IPS DF 6.9 (cell line): ENCODE measurements around the gene TMEM272.

Experiments used
- DNase-seq: peaks from one replicate; pipeline ENCODE4 v3.0.0-alpha.2; 2013; ENCODE audit warnings: low read depth, low spot score
- H3K27ac ChIP-seq: one replicate; pipeline ENCODE4 v1.5.1; 2013; ENCODE audit warnings: low read length, control low read depth
- H3K27me3 ChIP-seq: 2 replicates; pipeline ENCODE4 v1.6.1; 2013; ENCODE audit warnings: mild to moderate bottlenecking, low read length; ENCODE audit not compliant: control insufficient read depth, insufficient read depth
- H3K36me3 ChIP-seq: 2 replicates; pipeline ENCODE4 v1.6.1; 2013; ENCODE audit warnings: low read length; ENCODE audit not compliant: control insufficient read depth, insufficient read depth
- H3K4me1 ChIP-seq: 2 replicates; pipeline ENCODE4 v1.6.1; 2013; ENCODE audit warnings: low read length; ENCODE audit not compliant: control insufficient read depth, insufficient read depth
- H3K4me3 ChIP-seq: 2 replicates; pipeline ENCODE4 v1.5.1; 2013; ENCODE audit warnings: mild to moderate bottlenecking, low read length
- H3K9me3 ChIP-seq: 2 replicates; pipeline ENCODE4 v1.6.1; 2013; ENCODE audit warnings: low read length, inconsistent platforms; ENCODE audit not compliant: control insufficient read depth, insufficient read depth
- WGBS: extraction: QIAGEN DNeasy Blood & Tissue Kit; methylation state at CpG from one replicate; pipeline ENCODE4 v1.1.7; 2013; ENCODE audit warnings: mixed read lengths, missing lambda C conversion rate; ENCODE audit not compliant: insufficient read length, insufficient coverage; 5-methylcytosine and 5-hydroxymethylcytosine counted together

Gene TMEM272

DNA sequence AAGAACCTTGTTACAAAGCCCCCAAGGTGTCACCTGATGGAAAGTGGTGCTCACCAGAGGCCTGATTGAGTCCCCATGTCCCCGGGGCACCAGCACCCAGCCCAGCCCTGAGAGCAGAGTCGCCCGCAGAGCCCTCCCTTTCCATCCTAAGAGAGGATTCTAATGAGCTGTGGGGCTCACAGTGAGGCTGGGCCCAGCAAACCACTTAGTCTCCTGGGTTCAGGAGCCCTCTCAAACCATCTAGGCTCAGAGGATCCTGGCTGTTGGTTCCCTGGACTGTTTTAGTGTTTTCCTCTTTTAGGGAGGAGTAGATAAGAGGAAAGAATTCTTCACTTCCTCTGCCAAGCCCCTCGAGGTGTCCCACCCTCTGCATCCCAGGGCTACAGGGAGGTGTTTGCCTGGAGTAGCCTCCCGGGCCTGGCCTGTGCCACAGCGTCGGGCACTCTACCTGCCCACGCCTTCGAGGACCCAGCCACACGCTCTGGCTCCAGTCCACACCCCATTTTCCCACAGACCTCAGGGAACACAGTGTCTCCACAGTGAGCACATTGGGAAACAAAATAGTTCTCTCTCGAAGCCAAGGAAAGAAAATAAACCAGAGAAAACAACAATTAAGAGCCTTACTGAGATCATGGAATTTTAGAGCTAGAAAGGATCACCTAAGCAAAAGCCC, 75.4 kb downstream of the TMEM272 start:
- no peak overlapping the region for H3K4me3 ChIP-seq
- H3K27ac ChIP-seq: no peak overlapping the region
- H3K27me3 ChIP-seq: no peaks in the 10 kb centered on the region
- H3K36me3 ChIP-seq: no peaks in the 10 kb centered on the region; the same call in 1 of the 2 replicates
- DNase-seq: no peak
- no peaks in the 10 kb centered on the region for H3K9me3 ChIP-seq
- no CpG with 5 or more reads among the region's 11 CpGs for WGBS
- peaks cover 7% of the 10 kb centered on the region for H3K4me1 ChIP-seq

GRCh38 chr13:51768976-51769375, 76.0 kb downstream of the TMEM272 start:
- WGBS: no CpG with 5 or more reads among the region's 19 CpGs
- H3K4me1 ChIP-seq: peaks cover 7% of the 10 kb centered on the region
- H3K27ac ChIP-seq: no peak overlapping the region
- H3K9me3 ChIP-seq: no peaks in the 10 kb centered on the region
- no peak for DNase-seq
- no peak overlapping the region for H3K4me3 ChIP-seq
- H3K36me3 ChIP-seq: no peaks in the 10 kb centered on the region; the same call in 1 of the 2 replicates
- H3K27me3 ChIP-seq: no peaks in the 10 kb centered on the region

- Histone ChIP-seq H3K36me3 (no peaks in the 10 kb centered on the region; the same call in 1 of the 2 replicates), H3K4me3 (no peak overlapping the region), H3K27ac (no peak overlapping the region), H3K27me3 (no peaks in the 10 kb centered on the region), H3K4me1 (peaks cover 7% of the 10 kb centered on the region), H3K9me3 (no peaks in the 10 kb centered on the region)
- WGBS: no CpG with 5 or more reads among the region's 15 CpGs
- no peak for DNase-seq
These were observed 76.5 kb downstream of the TMEM272 start for GRCh38 chr13:51768378-51768921.

- DNase-seq: peak; percentile 25
- no CpG with 5 or more reads among the region's 8 CpGs for WGBS
- Histone ChIP-seq H3K27ac (no peak overlapping the region), H3K27me3 (no peaks in the 10 kb centered on the region), H3K4me3 (no peak overlapping the region), H3K4me1 (peaks cover 7% of the 10 kb centered on the region), H3K36me3 (no peaks in the 10 kb centered on the region; the same call in 1 of the 2 replicates), H3K9me3 (no peaks in the 10 kb centered on the region)
These were observed 77.9 kb downstream of the TMEM272 start for GRCh38 chr13:51767100-51767499.

GRCh38 chr13:51765142-51765515, 79.8 kb downstream of the TMEM272 start:
- WGBS: no CpG with 5 or more reads among the region's 4 CpGs

GRCh38 chr13:51764184-51765141, 80.5 kb downstream of the TMEM272 start:
- Histone ChIP-seq H3K4me1 (peaks cover 4% of the 10 kb centered on the region), H3K27me3 (no peaks in the 10 kb centered on the region), H3K9me3 (no peaks in the 10 kb centered on the region), H3K4me3 (no peak overlapping the region), H3K36me3 (no peaks in the 10 kb centered on the region; the same call in 1 of the 2 replicates), H3K27ac (no peak overlapping the region)
- no peak for DNase-seq
- no CpG with 5 or more reads among the region's 12 CpGs for WGBS

More at GRCh38 chr13:51765142-51765515, 79.8 kb downstream of the TMEM272 start:
- H3K27ac ChIP-seq: no peak overlapping the region
- H3K9me3 ChIP-seq: no peaks in the 10 kb centered on the region
- H3K27me3 ChIP-seq: no peaks in the 10 kb centered on the region
- peaks cover 4% of the 10 kb centered on the region for H3K4me1 ChIP-seq
- no peaks in the 10 kb centered on the region; the same call in 1 of the 2 replicates for H3K36me3 ChIP-seq
- H3K4me3 ChIP-seq: no peak overlapping the region
- DNase-seq: no peak

- no CpG with 5 or more reads among the region's 2 CpGs for WGBS
- no peak for DNase-seq
- Histone ChIP-seq H3K27ac (no peak overlapping the region), H3K9me3 (no peaks in the 10 kb centered on the region), H3K36me3 (no peaks in the 10 kb centered on the region; the same call in 1 of the 2 replicates), H3K4me3 (no peak overlapping the region), H3K27me3 (no peaks in the 10 kb centered on the region), H3K4me1 (peaks cover 4% of the 10 kb centered on the region)
These were observed 81.5 kb downstream of the TMEM272 start for GRCh38 chr13:51763486-51763885.
